ENCODE data around the gene PGAP2. TPM values are rescaled to one million over a fixed set of nuclear protein-coding genes. Genes with fewer than 3 reads are reported as not detected.

The PGAP2 gene
- total and polyA plus RNA-seq, 2 donors (not counting 1 experiment from before 2014, with no cell fraction given), result 20.5 to 47.1 TPM

DNA sequence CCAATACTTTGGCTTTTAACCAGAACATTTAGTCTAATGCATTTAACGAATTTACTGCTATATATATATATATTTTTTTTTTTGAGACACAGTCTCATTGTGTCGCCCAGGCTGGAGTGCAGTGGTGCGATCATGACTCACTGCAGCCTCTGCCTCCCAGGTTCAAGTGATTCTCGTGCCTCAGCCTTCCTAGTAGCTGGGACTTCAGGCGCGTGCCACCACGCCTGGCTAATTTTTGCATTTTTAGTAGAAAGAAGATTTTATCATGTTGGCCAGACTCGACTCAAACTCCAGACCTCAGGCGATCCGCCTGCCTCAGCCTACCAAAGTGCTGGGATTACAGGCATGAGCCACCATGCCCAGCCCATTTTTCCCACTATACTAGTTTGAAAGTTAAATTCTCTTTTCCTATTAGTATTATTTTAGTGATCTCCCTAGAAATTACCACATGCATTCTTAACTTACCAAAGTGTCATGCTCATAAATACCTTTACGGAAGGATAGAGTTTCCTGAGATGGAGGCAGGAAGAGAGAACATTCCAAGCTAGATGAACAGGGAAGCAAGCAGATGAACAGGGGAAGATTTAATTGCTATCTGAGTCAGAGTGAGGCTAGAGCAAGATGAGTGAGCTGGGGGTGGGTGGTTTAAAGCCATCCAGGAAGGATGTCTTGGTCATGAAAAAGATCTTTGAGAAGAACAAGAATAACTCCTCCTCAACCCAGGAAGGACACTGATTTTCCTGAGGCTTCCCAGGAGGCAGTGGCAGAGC, 4.4 kb upstream of the PGAP2 start:
- ChIA-PET CTCF (interaction anchor here (0.7 to 1.0 kb wide), 3 partner anchors 24 to 252 kb away, joined by 3 to 4 read pairs (median 3); no protein-coding TSS in a partner anchor), POLR2A (interaction anchor here (0.7 kb wide), 1 partner anchor 79 kb away, joined by 3 read pairs; no protein-coding TSS in a partner anchor)
- no peaks in the 10 kb centered on the region for H3K27me3 ChIP-seq (replicated peaks in 1 of 4; ENCODE audit: control extremely low read depth in 1 of 4, control insufficient read depth in 3 of 4, insufficient read depth in 4 of 4, low read length in 3 of 4)
- no peak overlapping the region for H3K4me3 ChIP-seq (ENCODE audit: control extremely low read depth in 1 of 5, extremely low read depth in 1 of 5, insufficient read depth in 1 of 5, low read depth in 2 of 5, low read length in 4 of 5)
- no peak overlapping the region for H3K4me3 Mint-ChIP-seq
- no peak overlapping the region for H3K27ac ChIP-seq (ENCODE audit: low read length in 2 of 2)
- H3K27me3 Mint-ChIP-seq, result no peaks in the 10 kb centered on the region
- no peak for ATAC-seq (ENCODE audit: low read depth)
- peaks cover 4 to 13% of the 10 kb centered on the region in 2 donors for H3K4me1 ChIP-seq (ENCODE audit: control insufficient read depth in 2 of 2, insufficient read depth in 2 of 2, low read length in 2 of 2)
- no peaks in the 10 kb centered on the region for H3K36me3 ChIP-seq (replicated peaks in 1 of 2; ENCODE audit: control extremely low read depth in 1 of 2, control insufficient read depth in 1 of 2, extremely low read depth in 1 of 2, insufficient read depth in 2 of 2, low read length in 1 of 2)
- no peak overlapping the region for H3K9ac ChIP-seq (ENCODE audit: low read length)
- no peaks in the 10 kb centered on the region for H3K9me3 Mint-ChIP-seq (ENCODE audit: insufficient read depth)
- WGBS (ENCODE audit: insufficient coverage), result 100% methylated on average over 4 of the region's 11 CpGs
- peaks cover 16% of the 10 kb centered on the region for H3K79me2 ChIP-seq (ENCODE audit: control insufficient read depth, insufficient read depth, low read length)
- intact Hi-C loops (cut with micrococcal nuclease), result no loop called here
- no peaks in the 10 kb centered on the region for H4K20me1 ChIP-seq (ENCODE audit: control insufficient read depth, insufficient read depth, low read length, poor library complexity, severe bottlenecking)
- H3K4me1 Mint-ChIP-seq, result peaks cover 11% of the 10 kb centered on the region
- H2AFZ ChIP-seq (ENCODE audit: insufficient read depth, low read depth, low read length, poor library complexity, severe bottlenecking), result no peak overlapping the region
- H3K4me2 ChIP-seq (replicated peaks; ENCODE audit: low read depth, low read length, poor library complexity, severe bottlenecking), result no peak overlapping the region
- no peak for DNase-seq
- TF ChIP-seq, protein P1, sequence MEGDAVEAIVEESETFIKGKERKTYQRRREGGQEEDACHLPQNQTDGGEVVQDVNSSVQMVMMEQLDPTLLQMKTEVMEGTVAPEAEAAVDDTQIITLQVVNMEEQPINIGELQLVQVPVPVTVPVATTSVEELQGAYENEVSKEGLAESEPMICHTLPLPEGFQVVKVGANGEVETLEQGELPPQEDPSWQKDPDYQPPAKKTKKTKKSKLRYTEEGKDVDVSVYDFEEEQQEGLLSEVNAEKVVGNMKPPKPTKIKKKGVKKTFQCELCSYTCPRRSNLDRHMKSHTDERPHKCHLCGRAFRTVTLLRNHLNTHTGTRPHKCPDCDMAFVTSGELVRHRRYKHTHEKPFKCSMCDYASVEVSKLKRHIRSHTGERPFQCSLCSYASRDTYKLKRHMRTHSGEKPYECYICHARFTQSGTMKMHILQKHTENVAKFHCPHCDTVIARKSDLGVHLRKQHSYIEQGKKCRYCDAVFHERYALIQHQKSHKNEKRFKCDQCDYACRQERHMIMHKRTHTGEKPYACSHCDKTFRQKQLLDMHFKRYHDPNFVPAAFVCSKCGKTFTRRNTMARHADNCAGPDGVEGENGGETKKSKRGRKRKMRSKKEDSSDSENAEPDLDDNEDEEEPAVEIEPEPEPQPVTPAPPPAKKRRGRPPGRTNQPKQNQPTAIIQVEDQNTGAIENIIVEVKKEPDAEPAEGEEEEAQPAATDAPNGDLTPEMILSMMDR (IDR thresholded peaks at IDR 0.05), result no peak
- no peak for TF ChIP-seq EZH2 (IDR thresholded peaks at IDR 0.05; ENCODE audit: borderline replicate concordance, insufficient read depth, low read depth, low read length, poor library complexity, severe bottlenecking)
- H3K27ac Mint-ChIP-seq, result no peak overlapping the region
- no peaks in the 10 kb centered on the region for H3K9me3 ChIP-seq (ENCODE audit: control extremely low read depth in 1 of 3, control insufficient read depth in 2 of 3, insufficient read depth in 1 of 3, low read length in 2 of 3)

Data from B cell (primary cell).